ENCODE results near the gene LIPC.

The LIPC gene

DNA sequence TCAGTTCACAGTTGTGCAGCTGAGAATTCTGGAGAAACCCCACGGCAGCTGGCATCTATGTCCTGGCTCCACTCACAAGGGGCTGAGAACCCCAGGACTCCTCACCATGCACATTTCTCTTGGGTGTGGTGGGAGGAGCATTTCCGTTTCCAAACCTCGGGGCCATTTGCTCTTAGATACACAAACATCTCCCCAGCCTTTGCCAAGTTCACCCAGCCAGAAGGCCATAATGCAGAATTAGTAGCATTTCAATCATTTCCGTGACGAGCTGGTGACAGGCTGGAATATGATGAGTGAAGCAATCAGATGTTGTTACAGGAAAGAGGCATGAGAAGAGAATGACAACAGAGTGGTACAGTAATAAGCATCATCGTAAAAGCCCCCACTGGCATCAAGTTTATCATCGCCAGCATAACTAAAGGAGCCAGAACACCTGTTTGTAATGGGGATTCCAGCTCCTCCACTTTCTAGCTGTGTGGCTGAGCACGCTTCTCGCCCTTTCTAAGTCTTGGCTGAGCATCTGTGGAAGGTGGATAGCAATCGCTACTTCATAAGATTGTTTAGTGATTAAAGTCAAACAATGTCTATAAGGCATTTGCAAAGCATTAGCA lies 82.0 kb downstream of the LIPC start:
- TF ChIP-seq, protein P1, sequence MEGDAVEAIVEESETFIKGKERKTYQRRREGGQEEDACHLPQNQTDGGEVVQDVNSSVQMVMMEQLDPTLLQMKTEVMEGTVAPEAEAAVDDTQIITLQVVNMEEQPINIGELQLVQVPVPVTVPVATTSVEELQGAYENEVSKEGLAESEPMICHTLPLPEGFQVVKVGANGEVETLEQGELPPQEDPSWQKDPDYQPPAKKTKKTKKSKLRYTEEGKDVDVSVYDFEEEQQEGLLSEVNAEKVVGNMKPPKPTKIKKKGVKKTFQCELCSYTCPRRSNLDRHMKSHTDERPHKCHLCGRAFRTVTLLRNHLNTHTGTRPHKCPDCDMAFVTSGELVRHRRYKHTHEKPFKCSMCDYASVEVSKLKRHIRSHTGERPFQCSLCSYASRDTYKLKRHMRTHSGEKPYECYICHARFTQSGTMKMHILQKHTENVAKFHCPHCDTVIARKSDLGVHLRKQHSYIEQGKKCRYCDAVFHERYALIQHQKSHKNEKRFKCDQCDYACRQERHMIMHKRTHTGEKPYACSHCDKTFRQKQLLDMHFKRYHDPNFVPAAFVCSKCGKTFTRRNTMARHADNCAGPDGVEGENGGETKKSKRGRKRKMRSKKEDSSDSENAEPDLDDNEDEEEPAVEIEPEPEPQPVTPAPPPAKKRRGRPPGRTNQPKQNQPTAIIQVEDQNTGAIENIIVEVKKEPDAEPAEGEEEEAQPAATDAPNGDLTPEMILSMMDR (IDR thresholded peaks at IDR 0.05): no peak
- no peak for TF ChIP-seq ZFX (IDR thresholded peaks at IDR 0.05; ENCODE audit: borderline replicate concordance)
- H3K27ac ChIP-seq: no peak overlapping the region

DNA sequence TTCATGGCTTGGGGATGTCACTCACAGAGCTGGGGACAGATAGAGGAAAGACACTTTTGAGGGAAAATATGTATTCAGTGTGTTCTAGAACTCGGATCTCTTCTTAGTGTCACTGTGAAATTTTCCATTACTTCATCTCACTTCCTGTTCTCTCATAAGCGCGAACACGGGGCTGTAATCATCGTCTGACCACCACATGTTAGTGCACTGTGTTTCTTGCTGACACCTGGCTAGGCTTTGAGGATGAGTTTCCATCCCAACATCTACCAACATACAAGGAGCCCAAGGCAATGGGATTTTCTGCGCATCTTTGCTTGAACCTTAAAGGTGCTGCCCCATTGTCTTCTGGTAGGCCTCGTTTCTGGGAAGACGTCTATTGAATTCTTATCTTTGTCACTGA lies 84.0 kb downstream of the LIPC start:
- TF ChIP-seq, protein P1 (IDR thresholded peaks at IDR 0.05): no peak
- TF ChIP-seq ZFX (IDR thresholded peaks at IDR 0.05; ENCODE audit: borderline replicate concordance): no peak
- no peak overlapping the region for H3K27ac ChIP-seq

DNA sequence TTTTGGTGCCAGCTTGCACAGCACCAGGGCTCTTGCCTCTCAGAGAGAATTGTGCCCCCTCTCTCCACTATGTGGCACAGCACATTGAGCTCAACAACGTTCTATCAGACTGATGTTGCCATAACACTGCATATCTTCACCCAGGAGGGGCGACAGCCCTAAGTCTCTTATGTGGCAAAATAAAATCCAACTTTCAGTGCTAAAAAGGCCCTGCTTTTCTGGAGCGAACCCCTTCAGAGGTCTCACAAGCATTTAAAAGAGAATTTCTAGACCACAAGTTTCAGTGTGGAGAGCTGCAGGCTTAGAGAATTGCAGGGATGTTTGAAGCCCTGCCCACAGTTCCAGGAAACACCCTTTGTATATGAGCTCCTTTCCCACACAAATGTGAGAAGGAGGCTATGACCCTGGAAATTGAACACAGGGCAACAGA lies 85.5 kb downstream of the LIPC start:
- H3K27ac ChIP-seq: no peak overlapping the region
- TF ChIP-seq, protein P1 (IDR thresholded peaks at IDR 0.05): no peak
- TF ChIP-seq ZFX (IDR thresholded peaks at IDR 0.05; ENCODE audit: borderline replicate concordance): no peak

DNA sequence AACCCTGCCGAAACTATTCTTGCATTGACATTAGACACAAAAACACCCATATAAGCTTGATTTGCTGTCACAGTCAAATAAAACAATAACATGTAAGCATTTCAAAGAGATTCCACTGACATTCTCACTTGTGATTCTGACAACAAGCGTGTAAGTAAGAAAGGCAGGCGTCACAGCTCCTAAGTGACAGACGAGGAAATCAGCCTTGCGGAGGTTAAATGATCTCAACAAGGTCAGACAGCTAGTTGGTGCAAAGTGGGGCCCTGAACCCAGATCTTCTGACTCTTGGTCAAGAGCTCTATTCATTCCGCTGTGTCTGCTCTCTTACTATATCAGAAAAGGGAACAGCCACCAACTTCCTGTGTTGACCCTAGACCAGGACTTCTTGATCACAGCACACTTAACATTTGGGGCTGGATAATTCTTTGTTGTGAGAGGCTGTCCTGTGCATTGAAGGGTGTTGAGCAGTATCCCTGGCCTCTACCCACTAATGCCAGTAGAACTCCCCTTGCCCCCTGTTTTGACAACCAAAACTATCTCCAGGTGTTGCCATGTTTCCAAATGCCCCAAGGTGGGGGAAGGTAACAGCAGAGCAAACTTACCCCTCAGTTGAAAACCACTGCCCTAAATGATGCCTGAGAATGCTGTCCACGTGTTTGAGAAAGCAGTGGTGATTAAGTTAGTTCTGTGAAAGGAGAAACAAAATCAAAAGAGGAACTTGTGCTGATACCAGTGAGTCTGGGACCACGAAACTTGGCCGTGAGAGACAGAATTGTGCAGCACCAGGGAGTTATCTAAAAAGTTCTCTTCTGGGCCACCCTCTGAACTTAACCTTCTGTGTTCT lies 86.1 kb downstream of the LIPC start:
- TF ChIP-seq, protein P1 (IDR thresholded peaks at IDR 0.05): no peak
- TF ChIP-seq ZFX (IDR thresholded peaks at IDR 0.05; ENCODE audit: borderline replicate concordance): no peak
- H3K27ac ChIP-seq: no peak overlapping the region

DNA sequence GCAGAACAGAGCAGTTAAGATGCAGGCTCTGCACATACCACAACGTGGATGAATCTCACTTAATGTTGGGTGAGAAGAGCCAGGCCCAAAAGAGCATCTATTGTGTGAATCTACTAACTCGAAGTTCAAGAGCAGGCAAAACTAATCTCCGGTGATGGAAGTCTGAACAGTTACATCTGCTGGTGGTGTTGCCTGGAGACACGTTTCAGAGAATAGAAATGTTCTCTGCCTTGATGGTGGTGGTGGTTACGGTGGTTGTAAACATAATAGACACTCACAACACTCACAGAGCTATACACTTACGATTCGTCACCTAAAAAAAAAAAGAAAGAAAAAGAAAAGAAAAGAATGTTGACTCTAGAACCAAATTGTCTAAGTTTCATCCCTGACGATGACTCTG lies 86.8 kb downstream of the LIPC start:
- H3K27ac ChIP-seq: no peak overlapping the region
- TF ChIP-seq, protein P1 (IDR thresholded peaks at IDR 0.05): no peak
- no peak for TF ChIP-seq ZFX (IDR thresholded peaks at IDR 0.05; ENCODE audit: borderline replicate concordance)

DNA sequence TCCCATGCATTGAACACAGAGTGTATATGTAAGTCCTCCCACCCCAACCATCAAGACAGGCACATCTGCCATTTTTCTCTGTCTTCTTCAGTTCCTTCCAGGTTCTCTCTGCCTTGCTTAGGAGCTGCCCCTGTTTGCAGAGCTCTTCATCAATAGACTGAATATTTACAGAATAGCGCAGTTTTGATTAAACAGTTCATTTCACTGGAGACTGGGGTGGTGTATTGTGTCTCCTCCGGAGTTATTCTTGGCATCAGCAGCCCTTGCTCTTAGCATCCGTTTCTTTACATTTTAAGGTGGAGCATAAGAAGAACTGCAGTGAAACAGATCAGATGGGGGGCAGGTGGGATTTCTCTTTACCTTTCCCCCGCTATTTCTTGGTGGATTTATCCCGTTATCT lies 87.7 kb downstream of the LIPC start:
- H3K27ac ChIP-seq: no peak overlapping the region
- TF ChIP-seq, protein P1 (IDR thresholded peaks at IDR 0.05): no peak
- no peak for TF ChIP-seq ZFX (IDR thresholded peaks at IDR 0.05; ENCODE audit: borderline replicate concordance)

DNA sequence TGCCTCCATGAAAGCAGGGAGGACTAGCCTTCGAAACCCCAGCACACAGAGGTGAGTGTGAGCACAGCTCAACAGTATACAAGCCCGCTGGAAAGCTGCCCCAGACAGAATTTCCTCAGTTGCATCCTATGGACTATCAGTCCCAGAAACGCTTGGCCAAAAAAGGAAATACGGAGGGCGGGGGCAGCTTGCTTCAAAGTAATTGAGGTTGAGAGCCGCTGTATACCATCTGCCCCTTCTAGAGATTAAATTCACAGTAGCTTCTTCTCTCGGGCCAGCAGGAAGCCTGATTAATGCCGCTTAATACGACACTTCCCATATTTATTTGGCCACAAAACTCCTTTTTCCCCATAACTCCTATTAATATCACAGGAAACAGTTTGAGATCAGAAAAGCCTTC lies 88.7 kb downstream of the LIPC start:
- TF ChIP-seq ZFX (IDR thresholded peaks at IDR 0.05; ENCODE audit: borderline replicate concordance): no peak
- TF ChIP-seq, protein P1 (IDR thresholded peaks at IDR 0.05): no peak

More for the DNA sequence above, 88.7 kb downstream of the LIPC start:
- no peak overlapping the region for H3K27ac ChIP-seq
